Activated CD4-positive, alpha-beta T cell treated with anti-CD3 and anti-CD28 coated beads for 1 hour (primary cell): Measurements from ENCODE around the gene PKNOX1.
"Not testable (repeated sequence)": the region's sequence is repeated elsewhere in the genome, so short reads cannot be mapped to it uniquely, and the experiment has no call there.

Experiments
- DNase-seq: peaks from one replicate; pipeline ENCODE4 v3.0.0-alpha.2; 2020

The PKNOX1 gene

DNA sequence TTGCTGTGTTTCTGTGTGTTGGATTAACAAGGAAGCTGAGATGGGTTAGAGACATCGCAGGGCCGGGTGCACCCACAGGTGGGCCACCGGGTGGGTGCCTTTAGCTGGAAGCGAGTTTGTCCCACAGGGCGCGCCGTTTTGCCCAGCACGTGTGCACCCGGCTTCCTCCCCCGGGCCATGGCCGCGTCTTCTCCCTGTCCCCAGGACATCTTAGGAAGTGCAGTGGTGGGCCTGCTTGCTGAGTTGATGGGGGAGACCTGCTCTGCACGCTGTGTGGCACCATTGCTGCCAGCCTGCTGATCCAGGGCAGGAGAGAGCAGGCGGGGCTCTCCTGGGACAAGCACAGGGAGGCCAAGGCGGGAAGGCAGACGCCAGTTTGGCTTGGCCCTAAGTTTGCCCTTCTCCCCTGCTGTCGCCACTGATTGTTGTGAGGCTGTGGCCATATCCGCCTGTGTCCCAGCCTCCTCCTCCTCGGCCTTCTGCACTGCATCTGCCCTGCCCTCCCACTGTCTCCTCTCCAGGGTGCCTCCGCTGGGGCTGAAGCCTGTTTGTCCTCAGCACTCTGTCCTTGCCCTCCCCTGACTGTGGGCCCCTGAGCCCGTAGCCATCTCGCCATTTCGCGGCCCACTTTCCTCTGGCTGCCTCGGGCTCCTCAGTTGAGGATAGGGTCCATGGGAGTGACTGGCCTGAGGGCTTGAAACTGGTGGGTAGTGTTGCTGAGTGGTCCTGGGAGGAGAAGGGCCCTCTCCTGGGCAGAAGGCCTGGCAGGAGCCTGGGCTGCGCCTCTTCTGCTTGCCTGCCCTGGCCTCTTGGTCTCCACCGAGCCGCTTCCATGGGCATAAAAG lies 47.6 kb downstream of the PKNOX1 start:
- no peak for DNase-seq

DNA sequence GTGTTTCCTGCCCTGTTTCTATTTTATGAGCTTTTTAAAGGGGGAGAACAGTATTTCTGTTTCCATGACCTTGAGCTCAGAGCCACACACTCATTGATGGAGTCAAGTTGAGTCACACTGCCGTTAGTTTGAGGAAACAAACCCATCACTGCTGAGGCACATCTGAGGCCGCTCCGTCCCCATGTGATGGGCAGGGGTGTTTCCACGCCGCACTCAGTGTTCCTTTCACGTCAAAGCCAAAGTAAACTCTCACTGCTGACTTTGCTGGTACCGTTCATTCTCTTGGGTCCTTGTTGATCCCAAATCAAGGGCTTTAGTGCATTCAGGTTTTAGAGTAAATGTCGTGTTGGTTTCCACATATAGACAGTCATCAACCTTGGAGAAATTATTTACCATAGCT lies 48.8 kb downstream of the PKNOX1 start:
- DNase-seq: no peak

DNA sequence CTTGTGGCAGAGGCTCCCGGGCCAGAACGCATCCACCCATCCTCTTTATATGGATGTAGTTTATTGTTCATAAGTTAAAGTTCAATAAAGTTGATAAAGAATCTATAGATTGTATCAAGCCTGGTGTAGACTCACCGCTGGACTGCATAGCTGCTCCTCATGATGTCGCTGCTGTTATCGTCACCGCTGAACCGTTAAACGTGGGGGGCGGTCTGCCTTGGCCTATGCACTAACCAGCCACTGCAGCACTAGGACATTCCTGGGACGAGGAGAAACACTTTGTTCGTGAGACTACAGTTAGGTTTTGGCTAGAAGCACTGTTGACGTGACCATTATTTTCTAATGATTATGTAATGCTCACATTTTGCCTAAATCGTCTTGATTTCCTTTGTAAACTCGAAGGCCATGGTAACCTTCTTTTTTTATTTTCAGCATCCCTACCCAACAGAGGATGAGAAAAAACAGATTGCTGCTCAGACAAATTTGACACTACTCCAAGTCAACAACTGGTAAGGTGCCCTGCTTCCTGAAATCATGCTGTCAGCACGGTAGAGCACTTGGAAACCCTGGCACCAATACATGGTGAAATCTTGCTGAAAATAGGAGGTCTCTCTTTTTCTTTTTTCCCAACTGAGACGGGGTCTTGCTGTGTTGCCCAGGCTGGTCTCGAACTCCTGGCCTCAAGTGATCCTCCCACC lies 50.2 kb downstream of the PKNOX1 start:
- no peak for DNase-seq

DNA sequence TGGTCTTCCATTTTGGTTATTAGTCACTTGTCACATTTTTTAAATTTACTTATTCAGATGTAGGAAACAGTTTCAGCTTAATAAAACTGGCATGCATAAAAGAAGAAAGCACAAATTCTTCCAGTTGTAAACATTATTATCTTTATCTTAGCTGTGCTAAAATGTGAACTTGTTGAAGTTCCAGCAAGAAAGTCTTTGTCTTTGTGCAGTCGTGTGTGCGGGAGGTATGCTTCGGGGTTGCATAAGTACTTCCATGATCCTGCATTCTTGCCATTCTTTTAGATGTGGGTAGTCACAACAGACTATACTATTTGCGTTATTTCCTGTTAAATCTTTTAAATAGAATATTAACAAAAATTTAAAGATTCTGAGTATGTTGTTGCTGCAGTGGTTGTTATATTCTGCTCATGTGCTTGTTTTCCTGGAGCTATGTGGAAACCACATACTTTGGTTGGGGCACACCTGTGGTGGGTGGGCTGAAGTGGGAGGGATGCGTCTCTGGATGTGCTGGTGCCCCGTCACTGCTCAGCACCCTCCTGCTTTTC lies 51.3 kb downstream of the PKNOX1 start:
- DNase-seq: no peak

DNA sequence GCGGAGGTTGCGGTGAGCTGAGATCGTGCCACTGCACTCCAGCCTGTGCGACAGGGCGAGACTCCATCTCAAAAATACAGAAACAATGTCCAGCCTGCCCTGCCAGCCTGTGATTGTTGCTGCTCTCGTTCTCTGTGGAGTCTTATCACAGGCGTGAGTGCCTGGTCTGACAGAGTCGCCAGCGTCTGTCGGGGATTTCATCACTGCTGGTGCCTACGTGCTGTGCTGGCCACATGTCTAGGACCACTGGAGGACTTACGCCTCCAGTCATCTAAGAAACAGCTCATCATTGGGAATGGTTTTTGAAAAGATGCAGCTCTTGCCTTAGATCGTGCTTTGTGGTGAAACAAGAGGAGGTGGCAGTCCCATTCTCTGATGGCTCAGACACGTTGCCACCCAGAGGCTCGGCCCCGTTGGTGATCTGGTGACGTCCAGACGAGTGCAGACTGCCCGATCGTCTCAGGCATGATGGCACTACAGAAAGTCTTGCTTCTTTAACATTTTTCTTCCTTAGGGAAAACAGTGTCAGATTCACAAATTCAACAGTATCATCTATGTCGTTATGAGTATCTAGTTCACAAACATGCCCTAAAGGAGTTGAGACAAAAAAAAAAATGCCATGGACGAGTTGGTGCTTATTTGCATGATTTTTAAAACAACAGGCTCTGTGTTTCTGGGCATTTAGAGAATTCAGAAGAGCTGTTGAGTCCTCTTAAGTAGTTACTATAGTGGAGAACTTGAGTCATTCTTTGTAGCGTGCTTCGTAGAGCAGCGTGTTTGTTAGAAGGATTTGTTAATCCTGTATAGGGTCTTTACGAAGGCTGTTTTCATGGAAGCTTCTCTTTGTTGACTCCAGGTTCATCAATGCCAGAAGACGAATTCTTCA lies 53.7 kb downstream of the PKNOX1 start:
- DNase-seq: no peak

DNA sequence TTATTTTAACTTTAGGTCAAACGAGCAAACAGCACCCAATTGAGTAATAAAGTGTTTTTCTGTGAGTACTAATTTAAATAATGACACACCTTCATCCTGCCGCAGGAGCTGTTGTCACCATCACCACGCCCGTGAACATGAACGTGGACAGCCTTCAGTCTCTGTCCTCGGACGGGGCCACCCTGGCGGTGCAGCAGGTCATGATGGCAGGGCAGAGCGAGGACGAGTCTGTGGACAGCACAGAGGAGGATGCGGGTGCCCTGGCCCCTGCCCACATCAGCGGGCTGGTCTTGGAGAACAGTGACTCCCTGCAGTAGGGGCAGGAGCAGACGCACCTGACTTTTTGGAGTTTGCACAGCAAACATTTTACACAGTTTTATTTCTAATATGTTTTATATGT lies 55.4 kb downstream of the PKNOX1 start:
- no peak for DNase-seq

DNA sequence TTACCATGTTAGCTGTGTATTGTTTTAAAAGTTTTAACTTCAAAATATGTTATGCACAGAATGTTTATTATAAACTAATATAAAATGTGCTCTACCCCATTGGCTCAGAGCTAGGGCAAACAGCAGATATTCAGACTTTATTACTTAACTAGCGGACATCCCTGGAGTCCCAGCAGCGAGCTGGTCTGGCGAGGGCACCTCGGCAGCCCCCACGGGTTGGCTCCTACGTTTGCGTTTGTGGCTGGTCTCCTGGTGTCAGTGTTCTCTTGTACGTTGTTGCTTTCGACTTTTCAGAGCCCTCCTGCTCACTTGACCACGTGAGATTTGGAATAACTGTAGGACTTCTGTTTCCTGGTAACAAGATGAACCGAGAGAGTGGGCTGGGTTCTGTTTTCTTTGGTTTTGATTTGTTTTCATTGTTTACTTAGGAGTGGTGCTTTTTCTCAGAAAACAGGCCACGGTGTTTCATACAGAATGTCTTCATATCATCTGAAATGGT lies 56.8 kb downstream of the PKNOX1 start:
- DNase-seq: no peak

DNA sequence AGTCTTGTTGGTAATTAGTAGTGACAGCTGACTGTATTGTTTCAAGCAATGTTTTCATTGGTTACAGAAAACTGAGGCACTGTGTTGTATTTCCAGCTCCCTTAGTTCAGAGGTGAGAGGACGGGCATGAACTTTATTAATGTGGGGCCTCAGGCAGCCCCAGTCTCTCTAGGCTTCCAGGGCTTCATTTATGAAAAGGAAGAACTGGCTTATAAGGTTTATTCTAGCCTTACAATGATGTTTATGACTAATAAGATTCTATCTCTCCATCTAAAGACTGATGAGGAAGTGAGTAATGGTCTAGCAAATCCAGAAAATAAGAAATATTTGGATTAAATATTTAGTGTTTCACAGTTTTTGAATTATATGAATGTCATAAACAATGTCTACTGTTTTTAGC lies 59.7 kb downstream of the PKNOX1 start:
- DNase-seq: no peak

DNA sequence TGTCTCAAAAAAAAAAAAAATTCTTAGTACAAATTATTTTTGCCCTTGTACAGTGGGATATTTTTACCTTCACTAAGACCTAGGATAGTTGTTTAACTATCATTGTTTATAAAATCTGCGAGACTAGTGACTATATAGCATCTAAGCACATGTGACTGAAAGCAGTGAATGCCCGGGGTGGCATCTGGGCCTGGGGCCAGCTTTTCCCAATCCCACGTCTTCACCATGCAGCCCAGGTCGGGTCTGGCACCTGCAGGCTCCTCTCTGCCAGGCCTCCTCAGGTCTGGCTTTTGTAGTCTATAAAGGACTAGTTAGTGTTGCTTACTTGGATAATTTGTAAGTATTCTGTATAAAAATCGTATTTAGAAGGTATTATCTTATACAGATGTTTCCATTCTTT lies 60.5 kb downstream of the PKNOX1 start:
- no peak for DNase-seq

DNA sequence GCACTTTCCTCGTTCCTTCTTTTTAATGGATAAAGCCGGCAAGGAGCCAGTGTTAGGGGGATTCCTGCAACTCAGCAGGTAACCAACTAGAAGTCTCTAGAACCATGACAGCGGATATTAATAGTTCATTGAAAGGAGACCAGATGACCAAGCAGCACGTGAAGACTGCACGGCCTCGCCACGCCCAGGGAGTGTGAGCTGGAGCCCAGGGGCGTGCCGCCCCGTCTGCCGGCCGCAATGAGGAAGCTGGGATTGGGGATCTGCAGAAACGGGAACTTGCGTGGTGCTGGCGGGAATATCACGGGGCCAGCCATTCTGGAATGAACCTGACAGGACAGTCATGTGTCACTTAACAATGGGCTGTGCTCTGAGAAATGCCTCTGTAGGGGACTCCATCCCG lies 62.5 kb downstream of the PKNOX1 start:
- DNase-seq: not testable (repeated sequence)

DNA sequence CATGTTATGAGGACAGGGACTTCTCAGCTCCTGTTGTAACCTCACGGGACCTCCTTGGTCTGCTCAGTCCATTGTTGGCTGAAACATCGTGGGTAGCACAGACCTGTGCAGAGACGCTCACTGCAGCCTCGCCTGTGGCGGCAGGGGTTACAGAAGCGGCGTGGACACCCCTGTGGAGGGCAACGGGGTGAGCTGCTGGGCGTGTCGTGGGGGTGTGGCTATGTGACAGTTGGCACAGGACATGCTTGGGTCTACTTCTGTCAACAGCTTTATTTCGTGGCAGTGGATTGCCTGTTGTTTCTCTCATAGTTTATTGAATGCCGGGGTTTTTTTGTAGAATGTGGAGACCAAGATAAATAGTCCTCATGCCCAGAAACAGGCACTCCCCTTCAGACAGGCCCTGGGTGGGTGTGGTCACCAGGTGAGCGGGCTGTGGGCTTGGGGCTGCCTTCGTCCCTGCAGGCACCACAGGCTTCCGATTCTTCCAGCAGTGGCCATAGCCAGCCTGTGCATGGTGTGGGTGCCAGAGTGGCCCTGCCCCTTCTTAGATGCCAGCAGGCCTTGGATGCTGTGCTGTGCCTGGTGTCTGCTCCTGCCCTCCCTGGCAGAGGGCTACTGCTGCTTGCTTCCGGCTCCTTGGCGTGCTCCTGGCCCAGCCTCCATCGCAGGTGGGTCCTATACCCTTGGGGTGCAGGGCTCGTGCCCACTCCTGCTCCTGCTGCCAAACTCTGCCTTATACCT lies 63.7 kb downstream of the PKNOX1 start:
- DNase-seq: not testable (repeated sequence)

DNA sequence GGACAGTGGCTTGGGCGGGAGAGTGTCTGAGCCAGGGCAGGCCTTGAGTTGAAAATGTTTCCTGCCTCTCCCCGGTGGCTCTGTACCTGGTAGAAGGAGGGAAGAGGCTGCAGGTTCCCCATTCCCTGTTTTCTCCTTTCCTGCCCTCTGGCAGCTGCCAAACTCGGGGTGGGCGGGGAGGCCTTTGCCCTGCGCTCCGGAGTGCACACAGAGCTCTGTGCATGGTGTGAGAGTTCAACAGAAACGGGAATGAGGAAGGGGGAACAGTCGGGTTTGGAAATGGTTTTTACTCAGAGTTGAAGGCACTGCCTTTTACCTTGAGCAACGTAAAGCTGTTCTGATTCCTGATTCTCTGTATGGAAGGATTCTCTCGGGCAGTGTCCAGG lies 64.3 kb downstream of the PKNOX1 start:
- not testable (repeated sequence) for DNase-seq

DNA sequence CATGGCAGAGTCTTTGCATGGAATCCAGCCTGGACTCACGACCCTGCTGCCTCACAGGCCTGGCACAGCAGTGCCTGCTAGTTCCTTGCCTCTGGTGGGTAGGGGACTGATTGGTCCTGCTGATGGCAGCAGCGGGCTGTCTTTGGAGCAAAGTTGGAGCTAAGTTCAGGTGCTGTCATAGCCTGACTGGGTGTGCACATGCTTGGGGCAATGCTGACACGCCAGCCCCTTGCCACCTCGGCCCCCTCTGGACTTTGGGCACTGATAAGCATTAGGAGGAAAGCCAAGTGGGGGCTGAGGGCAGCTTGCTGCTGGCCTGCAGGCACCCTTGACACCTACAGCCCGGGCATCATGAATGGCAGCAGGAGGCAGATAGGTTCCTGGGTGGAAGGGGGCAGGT lies 67.8 kb downstream of the PKNOX1 start:
- not testable (repeated sequence) for DNase-seq

DNA sequence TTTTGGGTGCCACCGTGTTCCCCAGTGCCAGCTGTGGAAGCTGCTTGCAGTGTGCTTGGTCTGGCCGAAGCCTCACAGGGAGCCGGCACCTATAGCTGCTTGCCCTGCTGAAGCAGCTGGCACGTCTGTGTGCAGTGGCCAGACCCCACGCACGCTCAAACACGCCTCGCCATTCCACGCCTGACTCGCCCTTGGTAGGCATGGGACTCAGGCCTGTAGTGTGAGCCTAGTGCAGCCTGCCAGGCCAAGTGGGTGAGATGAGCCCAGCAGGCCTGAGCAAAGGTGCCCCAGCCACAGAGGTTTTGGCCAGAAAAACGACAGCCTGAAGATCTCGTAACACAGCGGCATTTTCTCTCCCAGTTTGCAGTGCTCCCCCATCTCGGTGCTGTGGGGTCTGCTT lies 68.9 kb downstream of the PKNOX1 start:
- DNase-seq: not testable (repeated sequence)

DNA sequence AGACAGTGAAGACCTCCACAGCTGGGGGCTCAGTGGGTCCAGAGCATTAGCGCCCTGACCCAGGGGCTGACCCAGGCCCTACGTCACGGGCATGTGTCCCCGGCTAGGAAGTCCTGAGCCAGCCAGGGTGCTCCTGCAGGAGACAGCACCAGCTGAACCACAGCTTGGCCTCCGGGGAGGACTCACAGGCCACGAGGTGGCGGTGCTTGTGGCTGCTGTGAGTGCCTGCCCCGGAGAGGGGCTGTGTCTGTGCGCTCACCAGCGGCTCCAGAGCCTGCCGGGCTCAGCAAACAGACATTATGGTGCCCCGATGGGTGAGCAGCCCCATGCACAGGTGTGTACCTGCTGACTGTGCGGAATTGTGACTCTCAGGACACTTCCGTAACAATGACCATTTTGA lies 70.2 kb downstream of the PKNOX1 start:
- not testable (repeated sequence) for DNase-seq

DNA sequence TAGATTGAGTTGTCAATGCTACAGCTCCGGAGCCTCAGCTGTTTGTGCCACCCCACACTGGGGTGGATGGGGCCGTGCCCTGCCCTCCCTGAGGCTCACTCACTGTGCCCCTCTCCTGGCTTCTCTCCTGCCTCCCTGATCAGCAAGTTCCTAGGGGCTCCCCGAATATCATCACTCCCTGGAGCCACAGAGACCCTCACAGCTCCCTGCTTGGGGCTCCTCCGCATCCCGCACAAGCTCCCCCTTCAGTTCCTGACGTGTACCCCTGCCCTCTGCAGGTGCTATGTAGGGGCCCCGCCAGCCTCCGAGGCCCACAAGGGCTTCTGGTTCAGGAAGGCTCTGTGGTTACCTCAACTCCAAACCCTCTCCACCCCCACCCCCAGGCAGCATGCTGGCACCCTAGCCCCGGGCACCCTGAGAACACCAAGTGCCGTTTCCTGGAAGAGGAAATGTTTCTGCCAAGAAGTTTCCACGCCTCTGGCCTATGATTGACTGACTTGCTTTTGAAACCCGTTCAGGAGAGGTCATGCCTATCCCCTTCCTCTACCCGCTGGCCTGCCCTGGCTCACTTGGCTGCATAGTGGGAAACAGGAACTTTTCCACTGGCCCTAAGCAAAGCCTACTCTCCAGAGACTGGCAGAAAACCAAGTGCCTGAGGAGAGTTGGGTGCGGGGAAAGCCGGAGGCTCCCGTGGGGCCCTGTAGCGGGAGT lies 71.0 kb downstream of the PKNOX1 start:
- DNase-seq: not testable (repeated sequence)

DNA sequence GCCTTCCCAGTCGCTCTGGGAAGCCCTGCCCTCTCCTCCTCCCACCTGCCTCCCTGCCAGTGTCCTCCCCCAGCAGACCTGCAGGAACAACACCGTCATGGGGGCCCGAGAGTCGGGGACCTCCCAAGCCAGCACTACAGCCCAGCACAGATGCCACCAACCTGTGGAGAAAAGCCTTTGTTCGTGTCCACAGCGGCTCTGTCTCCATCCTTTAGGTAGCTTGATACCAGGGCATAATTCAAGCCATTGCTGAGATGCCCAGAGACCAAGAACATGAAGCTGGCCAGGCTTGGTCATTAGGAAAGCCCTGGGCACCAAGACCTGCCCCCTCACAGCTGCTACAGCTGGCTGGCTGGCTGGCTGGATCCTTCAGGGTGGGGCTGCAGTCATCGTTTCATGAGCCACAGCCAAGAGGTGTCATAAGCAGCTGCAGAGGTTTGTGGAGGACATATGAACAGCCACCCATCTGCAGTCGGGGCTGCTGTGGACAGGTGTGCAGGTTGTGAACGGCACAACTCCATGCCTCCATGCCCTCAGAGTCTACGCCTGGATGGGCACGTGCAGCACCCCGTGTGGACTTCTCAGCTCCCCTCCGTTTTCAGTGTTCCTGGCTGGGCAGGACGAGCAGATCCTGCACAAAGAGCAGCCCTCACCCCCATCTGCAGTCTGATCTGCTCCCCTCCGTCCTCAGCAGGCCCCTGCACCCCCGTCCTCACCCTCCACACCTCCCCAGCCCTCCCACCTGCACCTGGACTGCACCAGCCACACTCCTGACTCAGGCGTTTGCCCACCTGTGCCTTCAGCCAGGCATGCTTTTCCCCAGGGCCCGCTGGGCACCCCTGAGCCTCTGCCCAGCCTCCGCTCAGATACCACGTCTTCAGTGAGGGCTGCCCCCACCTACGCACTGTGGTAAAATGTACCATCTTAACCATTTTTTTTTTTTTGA lies 71.8 kb downstream of the PKNOX1 start:
- not testable (repeated sequence) for DNase-seq

DNA sequence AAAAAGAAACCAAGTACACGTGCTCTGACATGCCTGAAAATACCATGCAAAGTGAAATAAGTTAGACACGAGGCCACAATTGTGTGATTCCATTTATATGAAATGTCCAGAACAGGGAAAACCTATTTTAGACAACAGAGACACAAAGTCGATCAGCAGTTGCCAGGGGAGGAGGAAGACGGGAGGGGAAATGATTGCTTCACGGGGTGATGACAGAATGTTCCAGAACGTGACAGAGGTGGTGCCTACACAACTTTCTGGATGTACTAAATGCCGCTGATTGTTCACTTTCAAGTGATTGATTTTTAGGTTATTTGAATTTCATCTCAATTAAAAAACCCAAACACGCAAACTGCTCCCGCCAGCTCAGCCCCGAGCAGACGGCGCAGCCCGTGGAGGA lies 78.8 kb downstream of the PKNOX1 start:
- not testable (repeated sequence) for DNase-seq

DNA sequence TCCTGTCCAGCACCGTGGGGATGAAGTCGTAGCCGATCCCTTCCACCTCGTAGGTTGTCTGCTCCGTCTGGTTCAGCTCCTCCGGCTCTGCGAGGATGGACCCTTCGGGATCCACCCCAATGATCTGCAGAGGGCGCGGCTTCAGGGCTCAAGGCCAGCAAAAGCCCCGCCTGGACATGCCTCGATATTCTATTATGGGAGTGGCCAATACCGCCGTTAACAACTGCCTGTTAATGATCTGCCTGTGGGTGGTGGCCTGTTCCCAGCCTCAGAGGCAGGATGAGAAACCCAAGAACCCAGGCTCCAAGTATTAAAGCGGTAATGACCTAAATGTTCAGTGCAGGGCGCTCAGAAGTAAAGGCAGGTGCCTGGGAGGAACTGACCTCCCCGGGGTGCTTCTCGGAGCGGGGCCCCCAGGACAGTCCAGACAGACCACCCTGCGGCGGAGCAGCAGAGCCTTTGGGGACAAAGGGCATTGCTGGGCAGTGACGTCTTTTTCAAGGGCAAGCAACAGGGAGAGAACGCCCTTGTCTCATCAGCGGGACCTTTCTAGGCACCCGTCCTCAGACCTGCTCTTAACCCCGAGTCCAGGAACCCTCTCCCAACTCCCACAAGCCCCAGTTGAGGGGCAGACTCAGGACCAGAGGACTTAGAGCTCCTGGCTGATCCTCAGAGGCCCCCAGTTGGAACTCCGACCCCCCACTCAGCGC lies 88.7 kb downstream of the PKNOX1 start:
- not testable (repeated sequence) for DNase-seq
